Fibroblast of upper back skin (primary cell): ENCODE data around the gene EIF1AX.
A peak's percentile ranks its signal among the peaks of the same experiment; 100 is the strongest.
"Not testable (repeated sequence)": the region's sequence is repeated elsewhere in the genome, so short reads cannot be mapped to it uniquely, and the experiment has no call there.

ENCODE experiments used
- DNase-seq: peaks from one replicate; pipeline ENCODE4 v3.0.0-alpha.2; 2013

Gene EIF1AX, protein sequence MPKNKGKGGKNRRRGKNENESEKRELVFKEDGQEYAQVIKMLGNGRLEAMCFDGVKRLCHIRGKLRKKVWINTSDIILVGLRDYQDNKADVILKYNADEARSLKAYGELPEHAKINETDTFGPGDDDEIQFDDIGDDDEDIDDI

DNA sequence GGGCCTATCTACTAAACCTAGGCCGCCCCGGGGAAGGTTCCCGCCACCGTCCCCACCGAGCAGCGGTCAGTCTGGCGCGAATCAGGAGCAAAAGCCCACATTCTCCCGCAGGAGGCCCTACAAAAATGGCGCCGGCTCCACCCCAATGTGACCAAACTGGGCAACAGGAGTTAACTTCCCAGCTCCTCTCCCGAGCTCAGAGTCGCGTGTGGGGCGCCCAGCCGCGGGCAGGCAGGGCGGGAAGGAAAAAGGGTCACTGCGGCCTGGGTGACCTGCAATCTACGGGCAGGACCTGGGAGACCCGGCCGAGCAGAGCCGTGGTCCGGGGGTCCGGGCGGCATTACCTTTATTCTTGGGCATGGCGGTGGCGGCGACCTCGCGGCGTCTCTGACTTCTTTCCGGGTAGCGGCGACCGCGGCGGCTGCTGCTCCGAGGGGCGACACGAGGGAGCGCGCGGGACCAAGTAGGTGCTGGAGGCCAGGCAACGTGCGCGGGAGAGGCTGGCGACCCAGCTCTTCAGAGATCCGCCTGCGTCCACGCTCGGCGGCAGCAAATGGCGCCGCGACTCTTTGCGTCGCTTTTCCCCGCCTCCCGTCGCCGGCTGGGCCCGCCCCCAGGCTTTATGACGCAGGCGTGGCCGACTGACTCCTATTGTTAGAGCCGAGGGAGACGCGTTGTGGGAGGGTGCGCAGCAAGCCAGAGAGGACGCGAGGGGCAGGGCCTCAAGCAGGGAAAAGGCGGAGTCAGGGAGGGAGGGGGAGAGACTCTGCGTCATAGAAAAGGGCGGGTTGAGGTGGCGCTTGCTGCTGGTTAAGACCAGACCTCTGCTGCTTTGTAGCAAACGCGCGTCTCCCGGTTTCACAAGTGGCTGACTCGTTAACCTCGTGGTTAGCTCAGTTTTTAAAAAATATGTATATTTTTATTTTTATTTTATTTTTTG lies at the start of gene EIF1AX:
TSS of gene EIF1AX (minus strand) at position 558 of the 940 bp plus-strand sequence. CDS start at position 360, 198 bp downstream.
- DNase-seq = peak; percentile 97

DNA sequence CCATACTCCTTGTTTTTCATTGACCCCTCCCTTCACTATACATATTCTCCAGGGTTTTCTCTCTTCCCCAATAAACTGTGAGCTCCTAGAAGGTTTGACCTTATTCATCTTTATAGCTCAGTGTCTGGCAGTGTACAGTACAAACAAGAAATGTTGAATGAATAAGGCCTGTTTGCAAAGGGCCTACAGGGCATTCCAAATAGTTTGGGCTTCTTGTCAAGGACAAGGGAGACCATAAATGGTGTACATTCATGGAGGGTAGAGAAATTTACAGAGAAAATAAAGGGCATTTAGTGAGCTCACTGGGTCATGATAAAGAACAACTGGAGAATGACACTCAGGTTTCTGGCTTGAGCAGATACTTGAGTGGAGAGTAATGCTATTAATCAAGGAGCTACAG lies 47.5 kb upstream of the EIF1AX start:
- no peak for DNase-seq

DNA sequence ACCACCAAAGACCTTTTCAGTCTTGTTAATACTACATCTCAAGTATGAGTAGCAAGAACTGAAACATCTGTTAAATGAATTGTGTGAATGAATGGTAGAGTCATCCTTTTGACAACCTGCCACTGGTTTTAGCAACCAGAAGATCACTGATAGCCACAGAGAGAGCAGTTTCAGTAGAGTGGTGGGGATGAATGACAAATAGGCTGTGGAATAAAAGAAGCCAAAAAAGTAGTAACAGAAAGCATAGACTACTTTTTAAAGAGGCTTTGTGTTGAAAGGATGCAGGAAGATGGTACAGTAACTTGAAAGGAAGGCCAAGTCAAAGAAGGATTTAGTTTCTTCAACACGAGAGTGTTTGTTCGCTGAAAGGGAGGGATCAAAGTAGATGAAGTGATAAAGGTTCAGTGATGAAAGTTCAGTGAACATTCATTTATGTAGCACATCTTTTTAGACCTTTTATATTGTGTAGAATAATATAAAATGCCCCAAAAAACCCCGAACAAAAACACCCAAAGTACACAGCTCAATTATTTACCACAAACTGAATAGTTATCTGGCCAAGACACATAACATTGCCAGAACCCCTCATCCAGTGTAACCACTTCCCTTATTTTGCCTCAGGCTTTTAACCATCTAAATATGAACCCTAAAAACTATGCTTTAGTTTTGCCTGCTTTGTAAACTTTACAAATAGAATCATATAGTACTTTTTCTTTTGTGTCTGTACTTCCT lies 40.1 kb upstream of the EIF1AX start:
- no peak for DNase-seq

DNA sequence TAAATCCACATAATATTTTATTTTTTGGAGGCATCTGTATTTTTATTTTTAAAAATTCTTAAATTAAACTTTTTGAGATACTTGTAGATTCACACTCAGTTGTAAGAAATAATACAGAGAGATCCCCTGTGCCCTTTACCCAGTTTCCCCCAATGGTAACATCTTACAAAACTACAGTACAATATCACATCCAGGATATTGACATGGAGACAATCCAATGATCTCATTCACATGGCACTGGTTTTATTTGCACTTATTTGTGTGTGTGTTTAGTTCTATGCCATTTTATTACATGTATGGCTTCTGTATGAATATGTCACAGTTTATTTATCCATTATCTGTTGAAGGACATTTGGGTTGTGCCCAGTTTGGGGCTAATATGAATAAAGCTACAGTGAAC lies 35.5 kb upstream of the EIF1AX start:
- no peak for DNase-seq

DNA sequence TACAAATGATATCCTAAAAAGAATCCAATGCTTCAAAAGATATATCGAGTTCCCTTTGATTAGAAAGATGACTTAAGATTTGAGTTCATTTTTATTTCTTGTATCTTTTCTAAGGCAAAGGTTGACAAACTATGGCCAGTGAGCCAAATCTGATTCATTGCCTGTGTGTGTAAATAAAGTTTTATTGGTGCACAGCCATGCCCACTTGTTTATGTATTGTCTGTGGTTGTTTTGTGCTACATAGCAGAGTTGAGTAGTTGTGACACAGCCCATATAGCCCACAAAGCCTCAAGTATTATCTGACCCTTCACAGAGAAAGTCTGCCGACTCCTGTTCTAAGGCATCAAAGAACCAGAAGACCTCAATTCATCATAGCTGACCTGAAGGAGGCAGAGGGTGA lies 32.2 kb upstream of the EIF1AX start:
- no peak for DNase-seq

DNA sequence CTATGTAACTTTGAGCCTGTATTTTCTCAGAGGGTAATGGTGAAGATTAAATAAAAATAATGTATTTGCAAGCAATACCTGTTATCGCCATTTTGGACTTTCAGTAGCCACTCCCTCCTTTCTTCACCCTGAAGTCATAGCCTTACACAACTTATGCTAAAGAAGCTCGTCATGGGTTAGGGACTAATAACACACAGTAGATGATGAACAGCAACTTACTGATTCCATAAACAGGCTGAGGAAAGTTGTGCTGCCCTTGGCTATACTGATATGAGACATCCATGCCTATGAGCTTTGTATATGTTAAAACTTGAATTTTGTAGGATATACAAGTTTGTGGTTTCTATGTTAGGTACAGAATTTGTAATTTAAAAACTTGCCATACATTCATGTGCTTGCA lies 31.7 kb upstream of the EIF1AX start:
- DNase-seq = no peak

DNA sequence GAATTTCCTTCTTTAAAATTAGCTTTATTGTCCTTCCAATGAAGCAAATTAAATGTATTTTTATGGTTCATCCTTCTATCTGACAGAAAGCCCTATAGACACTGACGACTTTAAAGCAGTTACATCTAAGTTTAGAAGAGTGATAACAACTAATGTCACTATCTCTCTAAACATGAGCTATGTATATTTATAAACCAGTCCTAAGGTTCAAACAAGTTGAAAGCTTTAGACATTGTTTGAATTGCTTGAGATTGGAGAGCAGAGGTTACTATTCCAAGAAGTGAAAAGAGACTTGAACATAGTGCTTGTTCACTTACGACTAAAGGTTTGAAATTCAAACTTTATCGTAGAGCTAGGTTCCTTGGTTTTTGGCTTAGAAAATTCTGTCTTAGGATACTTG lies 30.2 kb upstream of the EIF1AX start:
- DNase-seq = no peak

DNA sequence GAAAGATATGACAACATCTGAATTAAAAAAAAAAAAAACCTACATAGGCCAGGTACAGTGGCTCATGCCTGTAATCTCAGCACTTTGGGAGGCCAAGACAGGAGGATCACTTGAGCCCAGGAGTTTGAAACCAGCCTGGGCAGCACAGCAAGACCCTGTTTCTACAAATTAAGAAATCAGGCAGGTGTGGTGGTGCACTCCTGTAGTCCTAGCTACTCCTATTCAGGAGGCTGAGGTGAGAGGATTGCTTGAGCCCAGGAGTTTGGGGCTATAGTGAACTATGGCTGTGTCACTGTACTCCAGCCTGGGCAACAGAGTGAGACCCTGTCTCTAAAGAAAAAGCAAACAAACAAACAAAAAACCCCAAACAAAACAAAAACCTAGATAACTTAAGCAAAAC lies 20.9 kb upstream of the EIF1AX start:
- not testable (repeated sequence) for DNase-seq

DNA sequence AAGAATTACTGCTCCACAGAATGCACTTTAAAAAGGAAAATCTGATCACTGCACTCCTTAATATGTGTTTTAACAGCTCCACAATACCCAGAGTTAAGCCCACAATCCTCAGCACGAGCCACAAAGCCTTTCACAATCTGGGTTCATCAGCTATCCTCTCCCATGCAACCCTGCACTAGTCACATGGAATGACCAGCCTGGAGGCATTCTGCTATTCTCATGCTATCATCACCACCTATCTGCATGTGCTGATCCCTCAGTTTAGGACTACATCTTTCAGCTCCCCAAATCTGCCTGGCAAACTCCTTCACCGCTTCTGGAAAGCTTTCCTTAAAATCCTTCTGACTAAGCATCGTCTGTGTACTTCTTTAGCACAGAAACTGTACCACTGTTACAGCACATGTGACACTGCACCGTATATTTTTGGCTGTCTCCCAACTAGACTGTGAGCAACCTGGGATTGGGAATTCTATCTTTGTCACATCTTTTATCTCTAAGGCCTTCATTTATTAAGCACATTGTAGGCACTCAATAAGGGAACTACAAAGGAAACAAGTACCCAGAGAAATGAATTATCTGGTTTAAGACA lies 18.3 kb upstream of the EIF1AX start:
- DNase-seq = no peak

DNA sequence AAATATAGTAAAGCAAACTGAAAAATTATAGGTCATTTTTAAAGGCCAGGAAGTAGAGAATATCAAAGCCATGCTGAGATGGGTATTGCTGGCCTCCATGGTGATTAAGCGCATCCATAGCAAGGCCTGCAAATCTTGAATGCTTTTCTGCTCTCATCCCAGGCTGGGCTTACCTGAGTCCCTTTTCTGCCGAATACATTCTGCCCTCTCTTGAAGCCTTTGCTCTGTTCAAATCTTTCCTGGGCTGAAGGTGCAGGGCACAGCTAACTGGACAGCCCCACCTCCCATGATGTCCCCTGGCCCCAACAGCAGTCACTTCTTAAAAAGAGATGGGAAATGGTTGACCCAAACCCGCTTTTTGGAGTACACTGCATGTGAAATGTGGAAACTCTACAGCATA lies 10.1 kb upstream of the EIF1AX start:
- no peak for DNase-seq

DNA sequence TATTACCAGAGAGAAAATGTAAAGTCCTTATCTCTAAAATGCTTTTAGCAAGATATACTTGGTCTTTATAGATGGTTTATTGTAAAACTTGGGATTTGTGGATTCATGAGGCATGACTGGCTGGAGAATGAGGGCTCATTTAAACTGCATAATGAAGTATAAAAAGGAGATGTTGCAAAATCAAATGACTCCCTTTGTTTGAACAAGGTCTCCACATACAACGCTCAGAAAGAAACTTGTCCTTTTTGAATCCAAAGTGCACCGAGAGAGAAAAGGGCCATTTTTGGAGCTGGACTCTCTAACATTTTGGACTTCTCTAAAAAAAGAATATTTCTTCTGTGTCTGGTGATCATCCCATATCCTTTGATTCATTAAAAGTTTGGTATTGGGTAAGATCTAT lies 7.7 kb upstream of the EIF1AX start:
- DNase-seq = no peak

DNA sequence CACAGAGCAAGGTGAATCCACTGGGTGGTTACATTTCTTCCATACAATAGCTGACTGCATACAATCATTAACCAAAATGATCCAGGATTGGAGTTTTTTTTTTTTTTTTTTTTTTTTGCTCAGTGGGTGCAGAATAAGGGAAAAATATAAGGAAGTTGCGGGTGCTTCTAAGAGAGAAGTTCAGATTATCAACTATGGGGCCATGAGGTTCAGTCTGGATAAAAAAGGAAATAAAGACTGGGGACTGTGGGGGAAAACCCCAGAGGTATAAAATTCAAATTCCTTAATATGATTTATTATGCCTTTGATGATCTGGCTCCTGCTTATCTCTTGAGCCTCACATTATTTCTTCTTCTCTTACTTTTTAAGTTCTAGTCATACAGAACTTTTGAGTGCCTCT lies 5.9 kb upstream of the EIF1AX start:
- no peak for DNase-seq

DNA sequence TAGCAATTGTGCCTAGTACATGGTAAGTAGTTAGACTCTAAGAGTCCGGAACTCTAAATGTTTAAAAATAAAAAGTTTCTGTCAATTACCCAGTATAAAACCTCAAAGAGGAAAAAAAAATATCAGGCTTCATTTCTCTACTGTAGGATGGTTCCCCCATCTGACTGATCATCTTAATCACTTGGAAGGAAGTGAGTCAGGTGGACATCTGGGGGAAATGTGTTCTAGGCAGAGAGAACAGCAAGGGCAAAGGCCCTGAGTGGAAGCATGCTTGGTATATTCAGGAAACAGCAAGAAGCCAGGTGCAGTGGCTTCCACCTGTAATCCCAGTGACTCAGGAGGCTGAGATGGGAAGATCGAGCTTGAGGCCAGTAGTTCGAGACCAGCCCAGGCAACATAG lies 2.9 kb upstream of the EIF1AX start:
- peak; percentile 61 for DNase-seq

DNA sequence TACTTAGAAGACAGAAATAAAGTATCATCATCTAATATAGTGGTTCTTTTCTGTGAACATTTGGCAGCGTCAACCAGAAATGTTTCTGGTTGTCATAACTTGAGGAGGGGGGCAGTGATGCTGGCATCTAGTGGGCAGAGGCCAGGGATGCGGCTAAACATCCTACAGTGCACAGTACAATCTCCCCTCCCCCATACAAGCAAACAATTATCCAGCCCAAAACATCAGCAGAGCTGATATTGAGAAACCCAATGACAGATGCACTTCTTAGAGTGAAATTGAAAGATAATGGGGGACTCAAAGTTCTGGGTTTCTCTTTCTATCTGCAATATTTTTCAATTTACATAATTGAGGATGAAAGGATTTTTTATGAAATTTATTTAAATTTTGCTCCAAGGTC lies 1.9 kb upstream of the EIF1AX start:
- no peak for DNase-seq

DNA sequence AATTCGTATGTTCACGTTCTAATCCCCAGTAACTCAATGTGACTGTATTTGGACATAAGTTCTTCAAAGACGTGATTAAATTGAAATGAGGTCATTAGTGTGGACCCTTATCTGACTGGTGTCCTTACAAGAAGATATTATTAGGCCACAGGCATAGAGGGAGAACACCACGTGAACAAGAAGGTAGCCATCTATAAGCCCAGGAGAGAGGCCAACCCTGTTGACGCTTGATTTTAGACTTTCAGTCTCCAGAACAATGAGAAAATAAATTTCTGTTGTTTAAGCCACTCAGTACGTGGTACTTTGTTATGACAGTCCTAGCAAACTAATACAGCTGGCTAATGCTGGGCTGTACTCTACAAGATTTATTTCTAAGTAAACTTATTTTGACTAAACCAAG lies 1.5 kb upstream of the EIF1AX start:
- no peak for DNase-seq

DNA sequence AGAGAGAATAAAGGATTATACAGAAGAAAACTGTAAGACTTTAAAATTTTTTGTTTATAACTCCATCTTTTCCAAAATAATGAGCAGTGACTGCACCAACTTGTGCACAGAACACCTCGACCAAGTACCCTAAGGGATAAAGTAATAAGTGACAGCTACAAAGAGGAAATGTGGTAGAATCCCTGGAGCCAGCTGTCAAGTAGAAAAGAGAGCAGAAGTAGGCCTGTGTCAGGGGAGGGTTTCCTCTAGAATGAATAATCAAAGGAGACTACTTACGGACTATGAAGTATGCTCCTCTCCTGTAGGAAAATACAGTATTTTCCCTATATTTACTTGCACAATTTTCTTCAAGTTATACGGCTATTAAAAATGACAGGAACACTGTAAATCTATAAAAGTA lies 1.2 kb downstream of the EIF1AX start:
- DNase-seq = no peak

DNA sequence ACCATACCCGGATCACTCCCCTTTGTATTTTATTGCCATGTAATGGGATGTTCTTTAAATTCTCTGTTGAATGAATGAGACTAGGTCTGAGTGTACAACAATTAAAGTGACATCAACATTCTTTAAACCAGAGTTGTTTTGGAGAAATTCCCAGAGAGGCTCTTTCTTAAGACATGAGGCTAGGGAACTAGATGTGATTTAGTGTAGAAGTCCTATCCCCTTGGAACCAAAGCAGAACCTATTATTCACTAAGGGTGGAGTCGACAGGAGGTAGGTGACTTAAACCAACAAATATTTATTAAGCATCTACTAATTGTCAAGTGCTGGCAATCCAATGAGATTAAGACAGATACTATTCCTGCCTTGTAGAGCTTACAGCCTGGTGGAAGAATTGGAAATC lies 1.7 kb downstream of the EIF1AX start:
- peak; percentile 58 for DNase-seq

DNA sequence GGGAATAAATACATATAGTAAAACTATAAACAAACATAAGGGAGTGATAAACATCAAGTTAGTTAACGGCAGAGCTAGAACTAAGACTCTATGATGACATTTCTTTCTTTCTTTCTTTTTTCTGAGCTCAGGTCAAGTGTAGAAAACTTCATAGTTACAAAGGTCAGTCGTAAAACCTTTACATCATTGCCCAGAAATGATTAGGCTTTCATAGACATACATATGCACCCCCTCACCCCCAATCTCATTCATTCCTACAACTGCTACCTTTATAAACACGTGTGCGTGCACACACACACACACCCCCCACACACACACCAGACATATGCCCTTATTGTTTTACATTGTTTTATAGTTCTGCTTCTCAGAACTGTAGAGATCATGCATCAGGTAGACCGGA lies 5.7 kb downstream of the EIF1AX start:
- no peak for DNase-seq

DNA sequence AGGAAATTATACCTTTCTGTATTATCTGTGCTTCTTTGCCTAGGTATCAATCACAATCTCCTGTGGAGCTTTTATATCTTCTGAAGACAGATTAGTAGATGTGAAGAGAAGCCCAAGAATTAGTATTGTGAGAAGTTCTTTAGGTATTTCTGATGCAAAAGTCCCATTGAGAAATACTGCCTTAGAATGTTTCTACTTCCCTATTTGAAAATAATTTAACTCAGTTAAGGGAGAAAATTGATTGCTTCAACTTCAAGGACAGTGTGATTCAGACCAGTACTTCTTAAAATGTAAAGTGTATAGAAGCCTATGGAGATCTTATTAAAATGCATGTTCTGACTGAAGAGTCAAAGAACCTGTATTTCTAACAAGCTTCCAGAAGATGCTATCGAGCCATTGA lies 9.0 kb downstream of the EIF1AX start:
- no peak for DNase-seq

DNA sequence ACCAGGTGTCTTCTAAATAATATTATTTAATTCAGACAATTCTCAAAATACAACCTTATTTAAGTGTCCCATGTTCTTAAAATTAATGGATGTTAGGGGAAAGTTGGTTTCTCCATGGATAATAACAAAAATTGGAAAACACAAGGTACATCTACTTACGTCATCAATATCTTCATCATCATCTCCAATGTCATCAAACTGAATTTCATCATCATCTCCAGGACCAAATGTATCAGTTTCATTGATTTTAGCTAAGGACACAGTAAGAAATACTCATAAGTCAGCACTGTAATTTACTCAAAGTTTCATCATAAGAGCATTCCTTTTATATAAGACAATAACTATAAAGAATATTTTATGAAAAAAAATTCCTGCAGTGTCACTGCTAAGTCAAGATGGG lies 11.3 kb downstream of the EIF1AX start:
- DNase-seq = peak; percentile 32

DNA sequence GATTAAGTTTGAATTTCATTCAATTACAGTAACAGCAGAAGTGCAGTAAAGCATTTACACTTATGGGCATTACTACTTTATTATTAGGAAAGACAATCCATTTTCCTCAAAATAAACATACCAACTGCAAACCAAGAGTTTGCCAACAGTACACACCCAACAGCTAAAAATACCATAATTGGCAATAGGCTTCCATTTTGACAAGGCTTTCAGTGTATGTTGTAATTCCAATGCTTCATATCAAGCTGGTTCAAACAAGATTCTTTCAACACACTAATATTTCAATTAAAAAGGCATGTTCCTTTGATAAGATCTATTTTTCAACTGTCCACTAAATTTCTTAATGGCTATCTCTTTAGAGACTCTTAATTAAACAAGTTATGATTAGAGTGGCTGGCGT lies 12.1 kb downstream of the EIF1AX start:
- no peak for DNase-seq

DNA sequence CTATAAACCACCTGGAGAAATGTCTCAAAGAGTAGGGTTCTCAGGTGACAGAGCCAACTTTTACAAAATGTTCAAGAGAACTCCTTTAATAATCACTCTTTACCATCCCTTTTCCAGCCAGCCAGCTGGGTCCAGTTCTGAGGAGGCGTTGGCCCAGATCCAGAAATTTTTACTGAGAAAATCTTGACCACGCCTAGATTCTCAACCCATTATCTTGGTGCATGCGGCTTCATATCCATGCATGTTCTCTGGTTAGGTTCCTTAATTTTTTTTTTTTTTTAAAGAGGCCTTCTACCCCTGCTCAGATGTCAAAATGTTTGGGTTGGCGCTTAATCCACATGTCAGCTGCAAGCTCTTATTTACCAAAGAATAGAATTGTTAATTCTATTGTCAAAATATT lies 13.0 kb downstream of the EIF1AX start:
- no peak for DNase-seq

DNA sequence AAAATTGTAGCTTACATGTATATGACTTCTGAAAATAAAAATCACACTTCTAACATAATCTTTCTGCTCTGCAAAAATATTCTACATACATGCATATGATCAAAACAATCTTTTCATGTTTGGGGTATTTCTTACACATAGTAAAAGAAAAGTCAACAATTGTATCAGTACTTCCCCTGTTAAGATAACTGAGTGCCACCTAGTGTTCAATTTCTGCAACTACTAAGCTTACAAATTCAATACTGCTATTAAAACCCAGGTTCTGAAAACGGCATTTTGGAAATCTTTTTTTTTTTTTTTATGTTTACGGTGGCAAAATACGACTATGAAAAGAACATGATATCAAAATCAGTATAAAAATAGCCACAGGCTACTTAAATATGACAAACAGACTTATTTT lies 14.2 kb downstream of the EIF1AX start:
- not testable (repeated sequence) for DNase-seq

DNA sequence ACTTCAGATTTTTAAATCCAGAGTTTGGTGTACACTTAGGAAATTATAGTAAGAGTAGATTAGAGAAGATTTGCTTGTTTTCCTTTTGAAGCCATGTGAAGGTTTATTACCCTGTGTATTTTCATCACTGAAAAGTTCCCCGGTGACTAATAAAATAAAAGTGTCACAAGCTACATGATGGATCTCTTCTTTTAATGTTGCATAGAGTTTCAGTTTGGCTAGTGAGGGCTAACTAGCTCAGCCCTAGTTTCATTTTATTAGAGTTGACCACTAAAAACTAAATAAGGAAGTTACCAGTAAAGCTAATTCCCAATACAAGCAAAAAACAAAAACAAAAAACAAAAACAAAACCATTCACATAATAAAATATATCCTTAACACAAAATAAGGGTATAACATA lies 14.8 kb downstream of the EIF1AX start:
- DNase-seq = not testable (repeated sequence)
